NCI-H2107 treated with DMSO at 0.1 percent for 48 hours (cell line): ENCODE results near the gene CCDC88C.

Experiments
- DNase-seq: peaks from one replicate; lab custom pipeline; 2025; ENCODE audit not compliant: unreplicated experiment; lab: John Stamatoyannopoulos, UW

Gene CCDC88C

GRCh38 chr14:91330096-91330696, 87.4 kb downstream of the CCDC88C start:
- no peak for DNase-seq

- no peak for DNase-seq
These were observed 88.1 kb downstream of the CCDC88C start for GRCh38 chr14:91329486-91330014.

GRCh38 chr14:91328313-91329050, 89.1 kb downstream of the CCDC88C start:
- no peak for DNase-seq

GRCh38 chr14:91327661-91328312, 89.8 kb downstream of the CCDC88C start:
- no peak for DNase-seq

- DNase-seq, result no peak
These were observed 90.4 kb downstream of the CCDC88C start for GRCh38 chr14:91327250-91327595.

- DNase-seq, result no peak
These were observed 90.9 kb downstream of the CCDC88C start for GRCh38 chr14:91326514-91327249.

- DNase-seq, result peak; percentile 38
These were observed 92.7 kb downstream of the CCDC88C start for GRCh38 chr14:91324606-91325575.

- DNase-seq, result peak; percentile 67
These were observed 93.7 kb downstream of the CCDC88C start for GRCh38 chr14:91323671-91324605.

GRCh38 chr14:91323031-91323430, 94.6 kb downstream of the CCDC88C start:
- DNase-seq, result no peak

- no peak for DNase-seq
These were observed 95.0 kb downstream of the CCDC88C start for GRCh38 chr14:91322623-91323022.

- DNase-seq, result no peak
These were observed 96.5 kb downstream of the CCDC88C start for GRCh38 chr14:91321131-91321530.

- no peak for DNase-seq
These were observed 97.4 kb downstream of the CCDC88C start for GRCh38 chr14:91320266-91320665.

- no peak for DNase-seq
These were observed 98.7 kb downstream of the CCDC88C start for GRCh38 chr14:91318911-91319310.

- DNase-seq, result no peak
These were observed 100.0 kb downstream of the CCDC88C start for GRCh38 chr14:91317381-91318308.

GRCh38 chr14:91316761-91317160, 100.9 kb downstream of the CCDC88C start:
- no peak for DNase-seq

- DNase-seq, result no peak
These were observed 101.8 kb downstream of the CCDC88C start for GRCh38 chr14:91315844-91316267.

- DNase-seq, result no peak
These were observed 103.8 kb downstream of the CCDC88C start for GRCh38 chr14:91313852-91314251.
